Non-pigmented ciliary epithelial cell (primary cell): ENCODE data around the gene DCAF4L1.

Experiments used
- DNase-seq: peaks from one replicate; pipeline ENCODE4 v3.0.0-alpha.2; 2010; ENCODE audit warnings: low read depth

DCAF4L1 gene

DNA sequence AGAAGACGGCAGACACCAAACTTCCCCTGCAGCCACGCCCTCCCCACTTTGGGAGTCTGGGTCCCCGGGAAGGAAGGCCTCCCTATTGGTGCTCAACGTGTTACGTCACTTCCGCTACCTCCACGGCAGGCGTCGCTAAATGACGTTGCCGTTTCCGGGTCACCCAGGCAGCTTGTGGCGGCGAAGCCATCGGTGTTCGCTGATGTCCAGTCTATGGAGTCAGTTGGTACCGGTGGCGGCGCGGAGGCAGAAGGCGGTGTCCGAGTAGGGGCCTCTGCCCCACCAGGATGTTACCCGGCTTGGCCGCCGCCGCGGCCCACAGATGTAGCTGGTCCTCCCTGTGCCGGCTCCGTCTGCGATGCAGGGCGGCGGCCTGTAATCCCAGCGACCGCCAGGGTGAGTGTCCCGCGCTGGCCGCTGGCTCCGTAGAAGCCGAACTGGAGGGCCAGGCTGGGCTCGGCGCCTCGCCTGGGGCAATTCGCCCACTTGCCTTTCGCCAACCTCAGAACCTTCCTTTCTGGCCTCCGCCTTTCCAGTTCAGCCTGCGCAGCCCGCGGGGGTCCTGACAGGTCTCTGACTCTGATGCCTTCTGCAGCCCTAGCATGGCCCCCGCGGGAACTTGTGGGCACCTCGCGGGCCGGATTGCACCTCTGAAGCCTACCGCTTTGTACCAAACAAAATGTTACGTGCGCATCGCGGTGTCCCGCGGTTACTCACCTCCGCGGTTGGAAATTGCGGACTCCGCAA lies 9.0 kb downstream of the DCAF4L1 start, which contains the start of gene SLC30A9:
Gene SLC30A9 (plus strand): TSS at position 166 of the 747 bp plus-strand sequence. CDS start 122 bp downstream, at position 288.
- DNase-seq = peak; percentile 62

DNA sequence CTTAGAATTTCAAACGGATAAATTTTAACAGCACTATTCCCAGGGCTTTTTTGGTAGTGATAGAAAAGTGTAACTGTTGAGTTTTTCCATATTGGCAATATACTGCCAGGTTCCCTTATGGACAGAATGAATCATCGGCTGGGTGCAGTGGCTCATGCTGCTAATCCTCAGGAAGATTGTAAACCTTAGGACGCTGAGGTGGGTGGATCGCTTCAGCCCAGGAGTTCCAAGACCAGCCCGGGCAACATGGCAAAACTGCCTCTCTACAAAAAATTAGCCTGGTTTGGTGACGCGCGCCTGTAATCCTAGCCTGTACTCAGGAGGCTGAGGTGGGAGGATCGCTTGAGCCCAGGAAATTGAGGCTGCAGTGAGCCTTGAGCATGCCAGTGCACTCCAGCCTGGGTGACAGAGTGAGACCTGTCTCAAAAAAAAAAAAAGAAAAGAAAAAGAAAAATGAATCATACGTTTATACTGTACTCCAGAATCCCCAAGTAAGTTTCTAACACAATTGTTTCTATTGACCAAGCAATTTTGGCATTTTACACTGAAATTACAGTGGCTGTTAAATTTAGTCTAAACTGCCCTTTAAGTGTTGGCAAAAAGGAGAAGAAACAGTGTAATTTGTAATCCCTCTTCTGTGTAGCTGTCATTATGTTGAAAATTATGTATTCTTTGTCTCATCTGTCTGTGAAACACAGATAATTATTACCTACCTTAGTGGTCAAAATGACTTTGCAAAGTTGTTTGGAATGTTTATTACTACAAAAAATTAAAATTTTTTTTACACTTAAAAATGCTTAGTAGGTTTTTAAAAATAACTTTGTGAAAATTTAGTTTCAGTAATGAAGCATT lies 10.6 kb downstream of the DCAF4L1 start:
- DNase-seq = no peak

DNA sequence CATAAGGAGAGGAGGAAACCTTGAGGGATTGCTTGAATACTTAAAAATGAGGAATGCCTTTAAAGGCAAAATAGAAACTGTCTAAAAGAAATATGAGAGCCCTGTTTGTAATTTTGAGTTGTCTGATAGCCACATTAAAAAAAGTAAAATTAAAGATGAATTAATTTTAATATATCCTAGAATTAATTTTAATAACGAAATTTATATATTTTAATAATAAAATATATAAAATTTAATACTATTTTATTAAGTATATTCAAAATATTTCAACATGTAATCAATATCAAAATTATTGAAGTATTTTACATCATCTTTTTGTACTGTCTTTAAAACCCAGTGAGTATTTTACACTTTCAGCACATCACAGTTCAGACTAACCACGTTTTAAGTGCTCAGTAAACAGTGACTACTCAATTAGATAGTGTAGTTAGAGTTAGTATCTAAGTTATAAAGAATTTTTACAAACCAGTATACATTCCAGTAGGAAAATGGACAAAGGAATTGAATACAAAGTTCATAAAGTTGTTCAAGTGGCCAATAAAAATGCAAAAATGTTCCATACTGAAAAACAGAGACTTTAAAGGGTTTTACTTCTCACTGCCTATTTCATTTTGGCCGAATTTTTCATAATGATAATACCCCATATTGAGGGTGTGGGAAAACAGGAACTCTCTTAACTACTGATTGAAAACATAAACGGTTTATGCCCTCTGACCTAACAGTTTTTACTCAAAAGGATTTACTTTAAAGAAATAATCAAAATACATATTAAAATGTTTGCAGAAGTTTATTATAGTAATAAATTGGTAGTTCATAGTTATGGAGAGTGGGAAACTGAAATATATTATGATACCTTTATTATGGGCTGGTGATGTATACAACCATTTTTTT lies 11.7 kb downstream of the DCAF4L1 start:
- DNase-seq = no peak

DNA sequence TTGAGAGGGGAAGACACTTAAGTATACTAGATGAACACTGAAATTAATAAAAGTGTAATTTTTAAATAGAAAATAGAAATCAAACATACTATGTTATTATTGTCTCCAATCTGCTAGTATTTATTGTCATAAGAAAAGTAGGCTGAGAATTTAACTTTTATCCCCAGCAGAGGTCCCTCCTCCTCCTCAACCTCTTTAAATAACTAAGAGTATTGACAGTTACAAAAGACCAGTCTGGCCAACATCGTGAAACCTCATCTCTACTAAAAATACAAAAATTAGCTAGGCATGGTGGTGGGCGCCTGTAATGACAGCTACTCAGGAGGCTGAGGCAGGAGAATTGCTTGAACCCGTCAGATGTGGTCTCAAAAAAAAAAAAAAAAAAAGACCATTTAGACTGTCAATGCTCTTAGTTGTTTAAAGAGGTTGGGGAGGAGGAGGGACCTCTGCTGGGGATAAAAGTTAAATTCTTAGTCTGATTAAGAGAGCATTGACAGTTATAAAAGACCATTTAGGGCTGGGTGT lies 13.0 kb downstream of the DCAF4L1 start:
- DNase-seq = no peak

DNA sequence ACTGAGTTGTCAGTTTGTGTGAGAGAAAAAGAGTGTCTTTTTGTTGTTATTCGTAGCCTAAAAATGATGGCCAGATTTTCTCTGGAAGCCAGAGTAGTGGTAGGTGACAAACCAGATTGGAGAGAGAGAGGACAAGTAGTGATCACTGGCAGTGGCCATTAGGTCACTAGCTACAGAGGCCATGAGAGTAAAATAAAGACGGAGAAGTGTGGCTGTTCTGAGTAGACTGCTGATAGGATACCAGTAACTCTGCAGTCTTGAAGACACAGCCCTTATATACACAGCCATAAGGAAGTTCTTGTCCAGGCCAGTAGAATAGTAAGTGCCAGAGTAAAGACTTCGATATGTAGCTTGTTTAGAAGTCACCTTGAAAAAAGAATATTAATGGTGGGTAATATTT lies 16.5 kb downstream of the DCAF4L1 start:
- DNase-seq = no peak

DNA sequence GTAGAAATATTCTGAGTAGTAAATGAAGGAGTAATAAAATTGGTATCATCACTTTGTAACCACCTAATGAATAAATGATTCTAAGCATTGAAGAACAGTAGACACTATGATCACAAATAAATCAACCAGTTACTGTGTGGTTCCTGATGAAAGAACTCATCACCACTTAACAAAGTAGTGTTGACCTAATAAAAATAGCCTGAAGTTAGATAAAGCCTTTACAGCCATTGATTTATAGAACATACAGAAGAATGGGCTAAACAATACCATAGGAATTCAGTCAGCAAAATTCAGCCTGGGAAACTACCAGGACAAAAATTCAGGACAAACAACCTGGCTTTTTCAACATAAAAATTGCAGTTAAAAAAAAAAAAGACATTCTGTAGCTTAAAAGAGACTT lies 17.8 kb downstream of the DCAF4L1 start:
- no peak for DNase-seq

DNA sequence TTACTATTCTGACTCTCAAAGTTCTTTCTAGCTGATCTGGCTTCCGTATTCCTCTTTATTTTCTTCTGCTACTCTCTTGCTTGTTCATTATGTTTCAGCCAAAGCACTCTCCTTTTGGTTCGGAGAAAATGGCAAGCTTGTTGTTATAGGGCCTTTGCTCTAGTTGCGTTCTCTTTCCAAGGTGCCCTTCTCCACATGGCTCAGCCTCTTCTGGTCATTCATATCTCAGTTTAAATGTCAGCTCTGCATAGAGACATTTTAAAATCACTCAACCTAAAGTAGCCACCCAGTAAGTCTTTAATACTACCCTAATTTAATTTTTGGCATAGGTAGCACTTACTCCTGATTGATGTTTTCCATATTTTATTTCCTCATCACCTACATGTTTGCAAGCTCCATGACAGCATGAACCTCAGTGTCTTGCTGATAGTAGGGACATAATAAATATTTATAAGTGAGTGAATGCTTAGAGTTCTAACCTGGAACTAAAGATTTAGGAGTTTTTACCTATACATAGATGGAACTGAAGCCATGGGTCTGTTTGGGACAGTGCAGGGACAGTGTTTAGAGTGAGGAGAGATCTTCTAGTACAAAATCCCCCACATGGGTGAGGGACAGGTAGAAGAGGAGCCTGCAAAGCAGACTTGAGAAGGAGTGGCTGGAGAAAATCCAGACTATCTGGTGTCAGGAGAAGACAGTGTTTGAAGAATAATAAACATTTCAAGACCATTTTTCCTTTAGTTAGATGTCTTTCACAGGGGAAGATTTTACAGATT lies 26.6 kb downstream of the DCAF4L1 start:
- DNase-seq = no peak

DNA sequence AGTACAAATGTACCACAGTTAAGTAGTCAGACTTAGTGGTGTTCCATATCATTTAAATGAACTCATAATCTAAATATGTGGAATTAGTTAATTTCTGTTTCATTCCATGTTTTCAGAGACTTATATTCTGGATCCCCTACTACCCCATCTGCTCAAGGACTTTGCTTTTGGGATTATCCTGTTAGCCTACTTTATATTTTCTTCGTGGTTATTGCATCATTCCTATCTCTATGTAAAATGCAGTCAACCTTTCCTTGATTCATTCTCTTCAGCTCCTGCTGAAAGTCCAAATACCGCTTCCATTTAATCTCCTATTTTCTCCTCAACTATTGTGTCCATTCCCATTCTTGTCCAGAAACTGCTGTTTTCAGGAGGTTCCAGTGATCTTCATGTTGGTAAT lies 33.9 kb downstream of the DCAF4L1 start:
- DNase-seq = no peak

DNA sequence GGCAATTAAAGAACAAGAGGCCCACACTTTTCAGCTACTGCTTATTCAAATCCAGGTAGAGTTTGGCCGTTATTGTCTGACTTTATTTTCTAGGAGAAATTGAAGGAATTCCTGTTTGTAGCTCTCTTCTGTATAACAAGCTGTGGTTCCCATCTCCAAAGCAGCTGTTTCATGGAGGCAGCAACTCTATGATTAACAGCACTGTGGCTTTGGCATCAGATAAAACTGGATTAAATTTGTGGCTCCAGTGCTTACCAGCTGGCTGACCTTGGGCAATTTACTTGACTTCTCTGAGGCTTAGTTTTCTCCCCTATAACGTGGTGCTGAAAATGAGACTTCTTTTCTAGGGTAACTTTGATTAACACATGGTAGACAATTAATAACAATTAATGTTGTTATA lies 36.9 kb downstream of the DCAF4L1 start:
- no peak for DNase-seq
